Stimulated activated CD8-positive, alpha-beta memory T cell treated with anti-CD3 and anti-CD28 coated beads, Interleukin-15, amount 100 ng/mL, for 4 hours (primary cell): ENCODE results near the gene PCDH9.

ENCODE experiments used
- DNase-seq, 2 donors: peaks; one replicate each; pipeline ENCODE4 v3.0.0-alpha.2; 2020; ENCODE audit warnings: low read depth in 2 of 2

PCDH9 gene

GRCh38 chr13:66974174-66974573 is 256.0 kb downstream of the PCDH9 start:
- DNase-seq = no peak

GRCh38 chr13:66972659-66973058 is 257.5 kb downstream of the PCDH9 start:
- DNase-seq = no peak

DNA sequence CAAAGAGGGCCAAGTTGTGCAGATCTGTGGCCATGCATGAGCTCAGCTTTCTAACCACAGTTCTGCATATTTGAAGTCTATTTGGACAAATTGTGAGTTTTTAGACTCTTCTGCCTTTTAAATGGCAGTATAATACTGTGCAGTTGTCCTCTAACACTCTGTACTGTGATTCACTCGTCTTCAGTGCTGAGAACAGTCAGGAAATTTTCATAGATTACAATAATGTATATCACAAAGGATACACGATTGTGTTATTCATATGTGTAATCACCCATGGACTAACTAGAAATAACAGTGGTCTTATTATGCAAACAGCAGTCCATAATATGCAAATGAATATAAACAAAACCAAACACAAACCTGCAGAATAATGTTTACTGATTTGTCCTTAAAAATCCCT is 259.1 kb downstream of the PCDH9 start:
- no peak for DNase-seq

DNA sequence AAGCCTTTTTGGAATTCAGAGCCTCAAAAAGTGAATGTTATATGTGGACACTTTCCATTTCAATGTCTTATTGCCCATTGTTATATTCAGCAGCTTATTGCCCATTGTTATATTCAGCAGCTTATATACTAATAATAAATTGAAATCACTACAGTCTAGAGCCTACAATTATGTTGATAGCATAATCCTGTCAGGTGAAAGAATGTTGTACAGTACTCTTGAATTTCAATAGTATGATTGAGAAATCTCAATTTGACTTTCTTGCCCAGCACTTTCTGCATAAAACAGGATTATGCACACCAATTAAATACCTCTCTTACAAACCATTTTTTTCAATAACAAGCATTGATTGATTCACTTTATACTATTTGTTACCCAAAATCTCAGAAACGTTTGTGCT is 260.8 kb downstream of the PCDH9 start:
- no peak for DNase-seq

DNA sequence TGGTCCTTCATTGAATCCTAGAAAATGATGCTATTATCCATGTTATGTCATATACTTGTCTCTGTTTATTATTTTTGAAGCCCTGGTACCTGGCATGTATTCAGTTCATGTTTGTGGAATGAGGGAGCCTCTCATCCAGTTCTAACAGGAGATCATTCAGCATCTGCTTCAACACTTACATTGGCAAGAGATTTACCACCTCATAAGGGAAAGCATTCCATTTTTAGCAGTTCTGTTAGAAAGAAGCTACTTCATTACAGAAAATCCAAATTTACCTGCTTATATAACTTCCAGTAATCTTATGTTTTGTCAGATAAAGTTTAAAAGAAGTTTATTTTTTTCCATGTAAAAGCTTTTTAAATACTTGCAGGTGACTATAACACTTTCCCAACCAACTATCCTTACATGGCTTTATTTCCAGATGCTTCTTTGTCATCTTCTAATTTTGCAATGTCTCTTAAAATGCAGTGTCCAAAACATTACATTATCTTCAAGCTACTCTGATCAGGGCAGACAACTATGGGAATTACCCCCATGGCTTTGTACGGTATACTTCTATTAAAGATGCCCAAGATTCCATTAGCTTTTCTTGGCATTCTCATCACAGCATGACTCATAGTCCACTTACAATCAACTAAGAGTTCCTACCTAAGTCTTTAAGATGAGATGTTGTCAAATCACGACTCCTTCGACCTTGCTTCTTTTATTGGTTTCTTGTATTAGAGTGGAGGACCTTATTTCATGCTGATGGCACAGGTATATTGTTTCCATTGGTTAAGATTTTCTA is 262.1 kb downstream of the PCDH9 start:
- DNase-seq = no peak

GRCh38 chr13:66965181-66965580 is 265.0 kb downstream of the PCDH9 start:
- DNase-seq = no peak

GRCh38 chr13:66962953-66963352 is 267.2 kb downstream of the PCDH9 start:
- DNase-seq = no peak

DNA sequence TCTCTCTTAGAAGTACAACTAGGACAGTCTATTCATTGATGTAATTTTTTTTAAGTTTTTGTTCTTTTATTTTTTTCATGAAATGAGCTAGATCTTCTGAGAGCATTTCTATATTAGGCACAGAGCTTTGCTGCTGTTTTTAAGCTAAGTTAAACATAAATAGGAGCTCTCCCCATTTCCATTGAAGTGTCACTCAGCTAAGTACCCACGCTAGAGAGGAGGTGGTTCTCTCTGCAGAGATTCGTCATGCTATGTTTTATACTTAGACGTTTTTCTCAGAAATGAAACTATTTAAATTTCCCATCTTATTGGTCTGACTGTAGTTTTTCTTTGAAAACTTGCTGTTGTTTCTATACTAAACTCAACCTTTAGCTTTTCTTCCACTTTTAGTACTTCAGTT is 271.5 kb downstream of the PCDH9 start:
- no peak for DNase-seq

GRCh38 chr13:66952507-66952906 is 277.6 kb downstream of the PCDH9 start:
- no peak for DNase-seq

DNA sequence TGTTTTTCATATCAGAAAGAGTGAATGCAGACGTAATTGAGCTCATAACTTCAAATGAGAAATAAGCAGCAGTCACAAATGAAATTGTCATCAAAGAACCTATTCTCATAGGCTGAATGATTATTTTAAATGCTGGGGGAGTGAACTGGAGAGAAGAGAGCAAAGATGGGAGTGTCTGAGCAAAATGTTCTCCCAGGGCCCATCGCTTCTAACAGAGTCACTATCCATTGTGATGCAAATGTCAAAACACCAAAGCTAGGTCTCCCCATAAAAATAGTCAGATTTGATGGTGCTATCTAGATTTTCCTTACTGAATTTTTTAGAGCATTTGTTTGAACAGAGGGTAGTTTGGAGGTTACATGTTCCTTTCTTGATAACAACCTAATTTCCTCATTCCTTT is 278.7 kb downstream of the PCDH9 start:
- DNase-seq = no peak

GRCh38 chr13:66950666-66951065 is 279.5 kb downstream of the PCDH9 start:
- no peak for DNase-seq

GRCh38 chr13:66948910-66949309 is 281.2 kb downstream of the PCDH9 start:
- no peak for DNase-seq

- DNase-seq = no peak
Observed at GRCh38 chr13:66943530-66943929, 286.6 kb downstream of the PCDH9 start.

DNA sequence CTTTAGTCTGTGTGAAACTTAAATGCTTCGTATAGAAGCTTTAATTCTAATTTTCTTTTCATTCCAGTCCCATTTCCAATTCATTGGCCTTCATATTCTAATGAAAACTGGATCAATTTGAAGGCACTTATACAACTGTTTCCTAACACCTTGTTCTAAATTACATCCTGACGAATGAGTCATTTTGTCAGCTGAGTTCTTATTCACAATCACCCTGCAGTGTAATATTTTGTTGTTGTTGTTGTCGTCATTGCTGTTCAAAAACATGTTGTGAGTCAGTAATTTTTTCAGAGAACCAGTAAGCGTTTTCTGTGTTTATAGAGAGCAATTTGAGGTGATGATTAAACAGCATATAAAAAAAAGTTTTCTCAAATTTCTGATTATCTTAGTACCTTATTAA is 290.0 kb downstream of the PCDH9 start:
- DNase-seq = no peak

DNA sequence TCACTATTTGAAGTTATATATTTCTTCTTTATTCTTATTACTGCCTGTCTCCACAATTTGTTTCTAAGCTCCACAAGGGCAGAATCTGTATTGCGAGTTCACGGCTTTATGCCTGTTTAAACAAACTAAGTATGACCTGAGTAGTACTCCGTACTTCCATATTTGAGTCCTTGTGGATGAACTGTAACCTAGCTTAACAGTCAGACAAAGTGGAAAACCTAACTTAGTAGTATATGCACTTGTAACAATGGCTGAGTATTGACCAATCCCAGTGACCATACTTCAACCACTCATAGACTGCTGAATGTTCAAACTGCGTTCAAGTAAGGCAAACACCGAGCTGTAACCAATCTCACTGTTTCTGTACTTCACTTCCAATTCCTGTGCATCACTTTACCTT is 292.7 kb downstream of the PCDH9 start:
- no peak for DNase-seq

GRCh38 chr13:66933994-66934393 is 296.1 kb downstream of the PCDH9 start:
- DNase-seq = no peak

- DNase-seq = no peak
Observed at GRCh38 chr13:66933527-66933926, 296.6 kb downstream of the PCDH9 start.

DNA sequence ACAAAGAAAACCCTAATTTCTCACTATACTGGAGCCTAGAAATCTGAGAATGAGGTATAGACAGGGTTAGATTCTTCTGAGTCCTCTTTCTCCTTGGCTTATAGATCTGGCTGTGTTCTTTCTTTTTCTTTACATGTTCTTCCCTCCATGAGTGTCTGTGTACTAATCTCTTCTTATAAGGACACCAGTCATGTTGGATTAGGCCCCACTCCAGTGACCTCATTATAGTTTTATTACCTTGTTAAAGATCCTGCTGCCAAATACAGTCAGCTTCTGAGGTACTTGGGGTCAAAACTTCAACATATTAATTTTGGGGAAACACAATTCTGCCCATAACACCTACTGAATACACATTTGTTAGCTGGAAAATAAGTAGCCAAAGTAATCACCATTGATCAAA is 302.6 kb downstream of the PCDH9 start:
- DNase-seq = no peak

DNA sequence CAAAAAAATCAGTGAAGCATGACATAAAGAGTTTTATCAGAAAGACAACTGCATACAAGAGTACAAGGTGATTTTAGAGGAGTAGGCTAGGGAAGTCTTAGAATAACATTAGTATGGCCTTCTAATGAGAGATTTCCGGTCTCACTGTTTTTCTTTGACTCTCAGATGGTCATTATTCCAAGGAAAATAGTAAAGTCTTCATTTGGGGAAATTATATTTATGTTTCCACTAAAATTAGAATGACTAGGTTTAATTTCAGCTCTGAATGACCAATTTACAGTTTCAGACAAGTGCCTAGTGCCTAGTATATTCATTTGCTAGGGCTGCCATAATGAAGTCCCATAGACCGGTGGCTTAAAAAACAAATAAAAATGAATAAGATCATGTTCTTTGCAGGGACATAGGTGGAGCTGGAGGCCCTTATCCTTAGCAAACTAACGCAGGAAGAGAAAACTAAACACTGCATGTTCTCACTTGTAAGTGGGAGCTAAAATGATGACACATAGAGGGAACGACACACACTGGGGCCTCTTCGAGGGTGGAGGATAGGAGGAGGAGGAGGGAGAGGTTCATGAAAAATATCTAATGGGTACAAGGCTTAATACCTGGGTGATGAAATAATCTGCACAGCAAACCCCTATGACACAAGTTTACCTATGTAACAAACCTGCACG is 303.1 kb downstream of the PCDH9 start:
- no peak for DNase-seq

GRCh38 chr13:66926200-66926850 is 303.8 kb downstream of the PCDH9 start:
- no peak for DNase-seq

DNA sequence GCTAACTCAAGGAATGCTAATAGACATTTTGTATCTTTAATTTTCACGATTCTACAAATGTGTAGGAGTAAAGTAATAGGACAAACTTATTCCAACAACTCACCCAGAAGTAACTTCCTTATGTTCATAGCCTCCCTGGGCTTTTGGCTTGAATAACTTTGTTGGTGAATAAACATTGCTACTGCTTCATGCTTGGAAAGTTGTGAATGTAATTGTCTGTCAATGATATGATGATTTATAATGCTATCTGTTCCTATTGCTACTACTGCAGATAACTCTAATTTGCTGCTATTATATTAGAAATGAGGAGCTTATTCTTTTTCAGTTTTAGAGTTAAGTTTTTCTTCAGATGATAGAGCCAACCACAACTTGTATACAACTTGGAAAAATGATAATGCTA is 307.7 kb downstream of the PCDH9 start:
- no peak for DNase-seq

- DNase-seq = no peak
Observed at GRCh38 chr13:66921437-66921836, 308.7 kb downstream of the PCDH9 start.

GRCh38 chr13:66915596-66916185 is 314.4 kb downstream of the PCDH9 start:
- DNase-seq = no peak
